Parathyroid adenoma (tissue), 2 donors: Measurements from ENCODE around the gene THRA.

Experiments used
- H2AFZ ChIP-seq: fragments of 300-600 bp; sonication (generic); one replicate; pipeline ENCODE4 v1.7.0; 2017; ENCODE audit warnings: antibody characterized with exemption, mild to moderate bottlenecking
- H3K27ac ChIP-seq: fragments of 300-600 bp; sonication (generic); one replicate; pipeline ENCODE4 v1.7.0; 2017
- H3K27me3 ChIP-seq: fragments of 300-600 bp; sonication (generic); one replicate; pipeline ENCODE4 v1.7.0; 2017; ENCODE audit warnings: low read length; ENCODE audit not compliant: control insufficient read depth, insufficient read depth
- H3K36me3 ChIP-seq: fragments of 300-600 bp; sonication (generic); one replicate; pipeline ENCODE4 v1.7.0; 2017; ENCODE audit warnings: low read length; ENCODE audit not compliant: control insufficient read depth, insufficient read depth
- H3K4me1 ChIP-seq: fragments of 300-600 bp; sonication (generic); one replicate; pipeline ENCODE4 v1.7.0; 2017; ENCODE audit warnings: control low read depth
- H3K4me2 ChIP-seq: fragments of 300-600 bp; sonication (generic); one replicate; pipeline ENCODE4 v1.7.0; 2017; ENCODE audit warnings: low read length
- H3K4me3 ChIP-seq: fragments of 300-600 bp; sonication (generic); one replicate; pipeline ENCODE4 v1.7.0; 2017; ENCODE audit warnings: low read depth, low read length
- H3K79me2 ChIP-seq: fragments of 300-600 bp; sonication (generic); one replicate; pipeline ENCODE4 v1.7.0; 2017; ENCODE audit warnings: control low read depth
- H3K9ac ChIP-seq: fragments of 300-600 bp; sonication (generic); one replicate; pipeline ENCODE4 v1.7.0; 2017; ENCODE audit warnings: mild to moderate bottlenecking
- H3K9me3 ChIP-seq: fragments of 300-600 bp; sonication (generic); one replicate; pipeline ENCODE4 v1.7.0; 2017; ENCODE audit warnings: low read length; ENCODE audit not compliant: control insufficient read depth
- TF ChIP-seq, protein P1 (sequence below): fragments of 300-600 bp; sonication (generic); IDR thresholded peaks from one replicate; pipeline ENCODE4 v1.7.0; 2017; ENCODE audit warnings: antibody characterized with exemption, mild to moderate bottlenecking
- donor health status: primary hyperparathyroidism.

The THRA gene

DNA sequence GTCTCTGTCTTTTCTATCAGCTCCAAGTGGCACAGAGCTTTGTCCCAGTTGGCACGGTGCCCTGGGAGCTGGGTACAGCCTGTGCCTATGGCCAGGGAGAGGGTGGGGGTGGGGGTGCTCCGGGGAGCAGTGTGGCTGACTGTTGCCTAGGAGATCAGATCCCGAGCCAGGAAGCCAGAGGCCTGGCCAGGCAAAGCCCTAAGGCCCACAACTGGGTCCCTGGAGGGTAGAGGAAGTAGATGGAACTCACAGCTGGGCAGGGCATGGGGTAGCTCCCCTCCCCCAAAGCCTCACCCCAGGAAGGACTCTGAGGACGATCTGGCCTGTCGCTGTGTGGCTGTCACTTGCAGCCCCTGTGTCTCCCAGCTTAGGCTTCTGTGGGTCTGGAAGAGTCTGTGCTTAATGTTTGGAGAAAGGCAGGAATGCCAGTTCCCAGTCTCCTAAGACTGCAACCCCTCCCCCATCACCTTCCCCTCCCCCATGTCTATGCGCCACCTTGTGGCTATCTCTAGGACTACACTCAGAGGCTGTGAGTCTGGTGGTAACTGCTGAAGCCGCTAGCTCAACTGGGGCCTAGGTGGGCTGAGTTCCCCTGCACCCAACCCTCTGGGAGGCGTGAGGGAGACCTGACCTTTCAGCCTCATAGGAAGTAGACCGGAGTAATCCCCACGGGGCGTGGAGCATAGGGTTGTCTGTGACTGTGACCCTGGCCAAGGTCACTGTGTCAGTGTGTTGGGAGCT, 12.6 kb downstream of the THRA start:
- no peak overlapping the region for H3K9ac ChIP-seq
- H3K27ac ChIP-seq = peak overlapping the region; percentile 77

DNA sequence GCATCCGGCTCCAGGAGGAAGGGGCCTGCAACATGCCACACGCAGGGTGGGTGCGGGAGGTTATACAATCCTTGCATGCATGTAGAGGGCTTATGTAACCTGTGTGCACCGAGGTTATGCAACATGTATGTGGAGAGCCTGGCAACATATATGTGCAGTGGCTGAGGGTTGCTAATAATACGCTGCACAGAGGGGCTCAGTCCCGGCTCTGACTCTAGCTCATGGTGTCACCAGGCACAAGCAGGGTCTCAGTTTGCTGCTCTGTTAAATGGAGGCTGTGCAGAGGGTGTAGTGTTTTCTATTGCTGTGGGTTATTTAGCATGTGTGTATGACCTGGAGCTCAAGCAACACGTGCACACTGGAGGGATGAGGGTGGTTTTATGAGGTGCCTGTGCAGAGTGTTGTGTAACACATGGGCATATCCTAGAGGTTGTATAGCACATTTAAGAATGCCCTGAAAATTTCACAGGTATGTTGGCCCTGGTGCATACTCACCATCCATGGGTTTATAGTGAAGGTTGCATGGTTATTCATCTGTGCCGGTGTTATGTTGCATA, 13.3 kb downstream of the THRA start:
- peaks cover 41% of the 10 kb centered on the region for H3K4me1 ChIP-seq
- H3K4me3 ChIP-seq = no peak overlapping the region
- TF ChIP-seq, protein P1, sequence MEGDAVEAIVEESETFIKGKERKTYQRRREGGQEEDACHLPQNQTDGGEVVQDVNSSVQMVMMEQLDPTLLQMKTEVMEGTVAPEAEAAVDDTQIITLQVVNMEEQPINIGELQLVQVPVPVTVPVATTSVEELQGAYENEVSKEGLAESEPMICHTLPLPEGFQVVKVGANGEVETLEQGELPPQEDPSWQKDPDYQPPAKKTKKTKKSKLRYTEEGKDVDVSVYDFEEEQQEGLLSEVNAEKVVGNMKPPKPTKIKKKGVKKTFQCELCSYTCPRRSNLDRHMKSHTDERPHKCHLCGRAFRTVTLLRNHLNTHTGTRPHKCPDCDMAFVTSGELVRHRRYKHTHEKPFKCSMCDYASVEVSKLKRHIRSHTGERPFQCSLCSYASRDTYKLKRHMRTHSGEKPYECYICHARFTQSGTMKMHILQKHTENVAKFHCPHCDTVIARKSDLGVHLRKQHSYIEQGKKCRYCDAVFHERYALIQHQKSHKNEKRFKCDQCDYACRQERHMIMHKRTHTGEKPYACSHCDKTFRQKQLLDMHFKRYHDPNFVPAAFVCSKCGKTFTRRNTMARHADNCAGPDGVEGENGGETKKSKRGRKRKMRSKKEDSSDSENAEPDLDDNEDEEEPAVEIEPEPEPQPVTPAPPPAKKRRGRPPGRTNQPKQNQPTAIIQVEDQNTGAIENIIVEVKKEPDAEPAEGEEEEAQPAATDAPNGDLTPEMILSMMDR = no peak
- peaks cover 19% of the 10 kb centered on the region for H3K79me2 ChIP-seq
- H3K4me2 ChIP-seq = peak overlapping the region; percentile 62
- peak overlapping the region; percentile 77 for H3K27ac ChIP-seq
- H3K9me3 ChIP-seq = no peaks in the 10 kb centered on the region
- no peak overlapping the region for H3K9ac ChIP-seq
- no peaks in the 10 kb centered on the region for H3K36me3 ChIP-seq
- no peaks in the 10 kb centered on the region for H3K27me3 ChIP-seq
- no peak overlapping the region for H2AFZ ChIP-seq

More for the DNA sequence above, 12.6 kb downstream of the THRA start:
- Histone ChIP-seq H3K9me3 (no peaks in the 10 kb centered on the region), H3K79me2 (peaks cover 22% of the 10 kb centered on the region), H3K36me3 (no peaks in the 10 kb centered on the region), H3K27me3 (no peaks in the 10 kb centered on the region), H3K4me2 (peak overlapping the region; percentile 62), H3K4me1 (peaks cover 48% of the 10 kb centered on the region), H2AFZ (no peak overlapping the region), H3K4me3 (no peak overlapping the region)
- TF ChIP-seq, protein P1 = peak; percentile 97

DNA sequence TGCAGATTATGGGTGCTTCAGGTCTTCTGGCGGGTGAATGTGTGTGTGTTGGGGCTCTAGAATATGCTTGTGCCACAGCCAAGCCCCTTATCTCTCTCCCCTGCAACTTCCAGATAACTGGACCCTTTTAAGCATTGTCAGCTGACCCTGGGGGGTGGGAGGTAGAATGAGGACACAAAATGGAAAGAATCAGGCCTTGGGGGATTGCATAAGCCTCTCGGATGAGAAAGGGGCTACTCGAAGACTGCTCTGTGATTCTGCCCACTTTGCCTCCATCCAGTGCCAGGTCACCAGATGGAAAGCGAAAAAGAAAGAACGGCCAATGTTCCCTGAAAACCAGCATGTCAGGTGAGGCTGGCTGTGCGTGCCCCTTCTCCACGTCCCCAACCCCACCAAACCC, 13.8 kb downstream of the THRA start:
- H3K36me3 ChIP-seq = no peaks in the 10 kb centered on the region

DNA sequence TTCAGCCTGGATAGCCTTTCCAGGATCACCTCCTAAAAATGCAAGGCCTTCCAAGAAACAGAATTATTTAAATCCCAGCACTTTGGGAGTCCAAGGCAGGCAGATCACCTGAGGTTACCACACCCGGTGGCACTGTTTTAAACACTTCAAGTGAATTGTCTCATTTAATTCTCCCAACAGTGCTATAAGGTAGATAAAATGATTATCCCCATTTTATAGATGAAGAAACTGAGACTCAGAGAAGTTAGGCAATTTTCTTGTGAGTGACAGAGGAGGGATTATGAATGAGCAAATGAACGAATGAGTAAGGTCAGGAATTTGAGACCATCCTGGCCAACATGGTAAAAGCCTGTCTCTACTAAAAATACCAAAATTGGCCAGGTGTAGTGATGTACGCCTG, 16.8 kb downstream of the THRA start:
- Histone ChIP-seq H3K9me3 (no peaks in the 10 kb centered on the region), H3K27ac (no peak overlapping the region), H3K36me3 (no peaks in the 10 kb centered on the region), H3K4me3 (no peak overlapping the region), H3K79me2 (peaks cover 19% of the 10 kb centered on the region), H3K27me3 (no peaks in the 10 kb centered on the region), H2AFZ (no peak overlapping the region), H3K9ac (no peak overlapping the region), H3K4me2 (no peak overlapping the region), H3K4me1 (peaks cover 15% of the 10 kb centered on the region)
- TF ChIP-seq, protein P1 = no peak

More for the DNA sequence above, 13.8 kb downstream of the THRA start:
- H3K4me3 ChIP-seq = no peak overlapping the region
- H3K27me3 ChIP-seq = no peaks in the 10 kb centered on the region
- H3K79me2 ChIP-seq = peaks cover 18% of the 10 kb centered on the region
- H3K27ac ChIP-seq = no peak overlapping the region
- no peak overlapping the region for H2AFZ ChIP-seq
- TF ChIP-seq, protein P1 = no peak
- H3K9ac ChIP-seq = no peak overlapping the region
- peaks cover 36% of the 10 kb centered on the region for H3K4me1 ChIP-seq
- H3K9me3 ChIP-seq = no peaks in the 10 kb centered on the region
- no peak overlapping the region for H3K4me2 ChIP-seq
